Caco-2 (cell line): ENCODE data around the gene CD63. TPM values are rescaled to one million over a fixed set of nuclear protein-coding genes. Genes with fewer than 3 reads are reported as not detected.
A peak's percentile ranks its signal among the peaks of the same experiment; 100 is the strongest.

Experiments used
- BruUV-seq: library from RNA; stranded (reverse); fragments of 400-500 nt; replicated peaks from 2 replicates; lab custom pipeline; 2021; lab: Mats Ljungman, UMichigan
- CTCF ChIA-PET: fragments of 300-600 bp; sonication (Branson Sonifier 250); formaldehyde crosslinking; loops from one replicate; lab custom pipeline; 2022; ENCODE audit warnings: antibody characterized with exemption; lab: Charles Lee
- POLR2A ChIA-PET: fragments of 300-600 bp; sonication (Branson Sonifier 250); formaldehyde crosslinking; loops from one replicate; lab custom pipeline; 2022; ENCODE audit warnings: antibody characterized with exemption; lab: Charles Lee
- DNase-seq, 2 experiments: peaks; one replicate each; pipeline versions ENCODE4 v3.0.0 to v3.0.0-alpha.2; 2020 to 2022
- H3K27me3 ChIP-seq: replicated peaks from 2 replicates; pipeline ENCODE4 v1.6.0; 2011; ENCODE audit warnings: low read length; ENCODE audit not compliant: control insufficient read depth, insufficient read depth
- H3K36me3 ChIP-seq: 2 replicates; pipeline ENCODE4 v1.5.1; 2011; ENCODE audit warnings: low read length; ENCODE audit not compliant: control insufficient read depth, insufficient read depth
- H3K4me1 ChIP-seq: fragments of 250-450 bp; sonication (Bioruptor Pico); 2 replicates; pipeline ENCODE4 v1.5.1; 2020; ENCODE audit warnings: mild to moderate bottlenecking
- H3K4me3 ChIP-seq: 2 replicates; pipeline ENCODE4 v1.5.1; 2011; ENCODE audit warnings: low read depth, mild to moderate bottlenecking, control low read depth, low read length
- H3K9me3 ChIP-seq: fragments of 250-450 bp; sonication (Bioruptor Pico); 2 replicates; pipeline ENCODE4 v1.5.1; 2020; ENCODE audit warnings: mild to moderate bottlenecking, moderate library complexity
- H3K27ac Mint-ChIP-seq: one replicate; pipeline ENCODE4 v1.8.0; 2022; ENCODE audit warnings: mixed read lengths; ENCODE audit not compliant: unreplicated experiment
- H3K27me3 Mint-ChIP-seq: one replicate; pipeline ENCODE4 v1.8.0; 2022; ENCODE audit warnings: mixed read lengths; ENCODE audit not compliant: insufficient read depth, unreplicated experiment
- H3K36me3 Mint-ChIP-seq: one replicate; pipeline ENCODE4 v1.8.0; 2022; ENCODE audit warnings: mild to moderate bottlenecking, mixed read lengths; ENCODE audit not compliant: insufficient read depth, unreplicated experiment
- H3K4me1 Mint-ChIP-seq: one replicate; pipeline ENCODE4 v1.8.0; 2022; ENCODE audit warnings: low read depth, mixed read lengths; ENCODE audit not compliant: unreplicated experiment
- H3K4me3 Mint-ChIP-seq: one replicate; pipeline ENCODE4 v1.8.0; 2022; ENCODE audit warnings: mild to moderate bottlenecking, moderate library complexity, mixed read lengths; ENCODE audit not compliant: unreplicated experiment
- H3K9me3 Mint-ChIP-seq: one replicate; pipeline ENCODE4 v1.8.0; 2022; ENCODE audit warnings: mixed read lengths; ENCODE audit not compliant: unreplicated experiment
- intact Hi-C: fragments of 100-400 bp; cut with micrococcal nuclease; formaldehyde crosslinking; loops from one replicate; pipeline ENCODE4 v1.10.0; 2022; ENCODE audit not compliant: unreplicated experiment
- total RNA-seq: library from RNA; stranded (reverse); gene quantifications from 2 replicates; pipeline ENCODE4 v1.2.3, GENCODE V29; 2022
- TF ChIP-seq, protein P1 (sequence below), 2 experiments: fragments of 200-600 bp in 1 of 2; IDR thresholded peaks; 1 replicate in 1 of 2; 2 replicates in 1 of 2; pipeline versions ENCODE4 v1.5.1 to v1.8.0; 2011 to 2022; ENCODE audit warnings: antibody characterized with exemption in 1 of 2, control low read depth in 1 of 2, inconsistent platforms in 1 of 2, low read depth in 1 of 2, low read length in 1 of 2, mild to moderate bottlenecking in 1 of 2, moderate library complexity in 1 of 2; ENCODE audit not compliant: insufficient read depth in 1 of 2, severe bottlenecking in 1 of 2, unreplicated experiment in 1 of 2

Gene CD63
- total RNA-seq, 1 experiment from 2014 or later, result 947 TPM

DNA sequence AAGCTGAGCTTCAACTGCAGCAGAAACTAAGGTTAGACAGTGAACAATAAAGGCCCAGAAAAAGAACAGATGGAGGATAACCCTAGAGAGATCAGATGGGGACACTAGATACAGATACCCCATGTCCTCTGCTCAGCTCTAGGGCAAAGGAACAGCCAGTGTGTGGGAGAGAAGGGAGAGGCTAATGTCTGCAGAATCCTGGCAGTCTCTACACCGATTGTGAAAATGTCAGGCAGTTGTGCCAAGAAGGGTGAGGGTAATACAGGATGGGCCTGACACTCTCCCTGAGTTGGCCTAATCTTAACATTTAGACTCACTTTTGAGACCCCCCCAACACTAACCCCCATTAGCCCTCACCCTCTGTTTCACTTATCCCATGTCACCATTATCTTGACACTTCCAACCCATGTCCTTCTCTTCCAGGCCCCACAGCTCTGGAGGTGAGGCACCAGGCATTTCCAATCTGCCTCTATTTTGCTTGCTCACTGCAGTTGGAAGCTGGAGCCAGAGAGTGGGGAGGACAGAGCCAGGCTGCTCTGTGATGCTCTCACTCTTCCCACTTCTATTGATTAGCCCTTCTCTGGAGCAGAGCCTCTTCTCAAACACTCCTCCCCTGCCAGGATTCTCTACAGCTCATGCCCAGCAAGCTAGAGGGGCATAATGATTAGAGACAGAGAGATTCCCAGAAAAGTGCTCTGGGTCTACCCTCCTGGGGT lies 16.0 kb downstream of the CD63 start:
- Mint-ChIP-seq H3K4me1 (peaks cover 11% of the 10 kb centered on the region), H3K9me3 (no peaks in the 10 kb centered on the region), H3K27me3 (peaks cover 18% of the 10 kb centered on the region), H3K4me3 (no peak overlapping the region), H3K36me3 (peaks cover 17% of the 10 kb centered on the region), H3K27ac (no peak overlapping the region)
- TF ChIP-seq, protein P1, sequence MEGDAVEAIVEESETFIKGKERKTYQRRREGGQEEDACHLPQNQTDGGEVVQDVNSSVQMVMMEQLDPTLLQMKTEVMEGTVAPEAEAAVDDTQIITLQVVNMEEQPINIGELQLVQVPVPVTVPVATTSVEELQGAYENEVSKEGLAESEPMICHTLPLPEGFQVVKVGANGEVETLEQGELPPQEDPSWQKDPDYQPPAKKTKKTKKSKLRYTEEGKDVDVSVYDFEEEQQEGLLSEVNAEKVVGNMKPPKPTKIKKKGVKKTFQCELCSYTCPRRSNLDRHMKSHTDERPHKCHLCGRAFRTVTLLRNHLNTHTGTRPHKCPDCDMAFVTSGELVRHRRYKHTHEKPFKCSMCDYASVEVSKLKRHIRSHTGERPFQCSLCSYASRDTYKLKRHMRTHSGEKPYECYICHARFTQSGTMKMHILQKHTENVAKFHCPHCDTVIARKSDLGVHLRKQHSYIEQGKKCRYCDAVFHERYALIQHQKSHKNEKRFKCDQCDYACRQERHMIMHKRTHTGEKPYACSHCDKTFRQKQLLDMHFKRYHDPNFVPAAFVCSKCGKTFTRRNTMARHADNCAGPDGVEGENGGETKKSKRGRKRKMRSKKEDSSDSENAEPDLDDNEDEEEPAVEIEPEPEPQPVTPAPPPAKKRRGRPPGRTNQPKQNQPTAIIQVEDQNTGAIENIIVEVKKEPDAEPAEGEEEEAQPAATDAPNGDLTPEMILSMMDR (IDR thresholded peaks at IDR 0.05; ENCODE audit: insufficient read depth in 1 of 2, low read depth in 1 of 2, low read length in 1 of 2, severe bottlenecking in 1 of 2, unreplicated experiment in 1 of 2), result no peak
- intact Hi-C loops, result no loop called here
- POLR2A ChIA-PET, result no interaction called here
- no peak overlapping the region for H3K4me3 ChIP-seq
- no peaks in the 10 kb centered on the region for H3K36me3 ChIP-seq
- no peaks in the 10 kb centered on the region for H3K9me3 ChIP-seq
- H3K4me1 ChIP-seq, result peaks cover 15% of the 10 kb centered on the region
- no peak for DNase-seq
- no peaks in the 10 kb centered on the region for H3K27me3 ChIP-seq
- CTCF ChIA-PET, result no interaction called here
- BruUV-seq, result no TSS peak

DNA sequence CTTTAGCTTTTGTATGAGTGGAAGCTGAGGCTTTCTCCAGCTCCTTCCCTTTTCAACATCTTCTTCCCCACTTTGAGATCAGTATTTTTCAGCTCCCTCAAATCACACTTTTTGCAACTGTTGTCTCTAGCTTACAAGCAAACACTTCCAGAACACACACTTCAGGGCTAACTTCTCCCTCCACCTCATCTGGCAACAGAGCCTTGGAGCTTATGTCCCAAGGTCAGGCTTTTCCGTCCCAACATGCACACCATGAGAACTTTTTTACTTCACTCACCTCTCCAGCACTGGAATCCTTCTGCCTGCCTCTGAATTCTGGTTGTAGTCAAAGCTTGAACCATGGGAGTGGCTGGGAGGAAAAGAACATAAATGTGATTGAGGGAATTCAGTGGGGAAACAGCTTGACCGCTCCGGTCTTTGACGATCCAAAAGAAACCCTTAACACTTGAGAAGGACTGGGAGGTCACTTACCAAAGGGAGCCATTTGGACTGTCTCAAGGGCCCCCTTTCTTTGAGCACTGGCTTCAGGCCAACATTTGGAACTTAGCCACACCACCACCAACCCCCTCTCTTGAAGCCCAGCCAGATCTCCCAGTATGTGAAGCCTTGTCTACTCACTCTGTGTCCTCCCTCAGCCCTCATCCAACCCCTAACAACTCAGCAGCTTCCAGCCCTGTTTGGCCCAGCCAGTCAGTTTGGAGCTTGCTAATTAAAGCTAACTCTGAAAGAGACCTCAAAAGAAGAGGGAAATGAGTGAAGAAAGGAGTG lies 16.8 kb downstream of the CD63 start:
- POLR2A ChIA-PET, result no interaction called here
- TF ChIP-seq, protein P1 (IDR thresholded peaks at IDR 0.05; ENCODE audit: insufficient read depth in 1 of 2, low read depth in 1 of 2, low read length in 1 of 2, severe bottlenecking in 1 of 2, unreplicated experiment in 1 of 2), result no peak
- intact Hi-C loops, result no loop called here
- H3K27me3 Mint-ChIP-seq, result peaks cover 18% of the 10 kb centered on the region
- Histone ChIP-seq H3K36me3 (no peaks in the 10 kb centered on the region), H3K27me3 (no peaks in the 10 kb centered on the region), H3K9me3 (no peaks in the 10 kb centered on the region), H3K4me1 (peaks cover 12% of the 10 kb centered on the region), H3K4me3 (no peak overlapping the region)
- peaks cover 17% of the 10 kb centered on the region for H3K36me3 Mint-ChIP-seq
- no TSS peak for BruUV-seq
- H3K9me3 Mint-ChIP-seq, result no peaks in the 10 kb centered on the region
- H3K27ac Mint-ChIP-seq, result no peak overlapping the region
- DNase-seq, result no peak
- H3K4me1 Mint-ChIP-seq, result peaks cover 12% of the 10 kb centered on the region
- CTCF ChIA-PET, result no interaction called here
- H3K4me3 Mint-ChIP-seq, result no peak overlapping the region

DNA sequence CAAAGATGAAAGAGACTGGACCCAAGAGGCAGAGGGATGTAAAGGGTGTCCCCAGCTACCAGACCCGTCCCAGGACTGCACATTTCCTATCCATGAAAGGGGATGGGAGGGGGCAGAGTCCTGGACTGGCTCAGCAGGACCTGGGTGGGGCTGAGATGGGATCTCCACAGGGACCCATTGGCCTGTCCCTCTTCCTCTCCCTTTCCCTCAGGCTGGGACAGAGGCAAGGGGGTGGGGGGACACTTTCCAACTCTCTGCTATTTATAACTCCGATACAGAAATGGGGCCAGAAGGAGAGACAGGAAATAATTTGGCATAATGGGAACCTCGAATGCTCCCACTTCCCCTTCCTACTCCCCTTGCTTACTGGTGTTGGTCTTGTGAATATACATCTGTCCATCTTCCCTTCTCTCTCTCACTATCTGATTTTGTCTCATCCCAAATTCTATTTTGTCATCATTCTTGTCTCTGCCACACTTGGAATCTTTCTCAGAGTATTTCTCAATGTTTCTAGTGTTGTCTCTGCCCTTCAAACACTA lies 20.0 kb downstream of the CD63 start:
- no peak overlapping the region for H3K4me3 ChIP-seq
- no peaks in the 10 kb centered on the region for H3K27me3 ChIP-seq
- no peaks in the 10 kb centered on the region for H3K9me3 ChIP-seq
- peaks cover 36% of the 10 kb centered on the region for H3K4me1 ChIP-seq
- CTCF ChIA-PET, result interaction anchor here (1.8 kb wide), 1 partner anchor 11 kb away, joined by 7 read pairs; the partner anchor contains the start of gene RDH5
- TF ChIP-seq, protein P1 (IDR thresholded peaks at IDR 0.05; ENCODE audit: insufficient read depth in 1 of 2, low read depth in 1 of 2, low read length in 1 of 2, severe bottlenecking in 1 of 2, unreplicated experiment in 1 of 2), result no peak
- Mint-ChIP-seq H3K27ac (no peak overlapping the region), H3K36me3 (no peaks in the 10 kb centered on the region), H3K27me3 (peaks cover 18% of the 10 kb centered on the region), H3K4me3 (peak overlapping the region; percentile 78), H3K4me1 (peaks cover 18% of the 10 kb centered on the region), H3K9me3 (no peaks in the 10 kb centered on the region)
- intact Hi-C loops, result loop anchor here (1.0 kb wide), 1 partner anchor 8 kb away; the partner anchor contains the start of gene BLOC1S1
- H3K36me3 ChIP-seq, result no peaks in the 10 kb centered on the region
- DNase-seq, result no peak
- POLR2A ChIA-PET, result no interaction called here
- BruUV-seq, result no TSS peak
